Measurements from ENCODE around the gene LACC1. TPM values are rescaled to one million over a fixed set of nuclear protein-coding genes. Genes with fewer than 3 reads are reported as not detected.

The LACC1 gene
- polyA plus RNA-seq, 1 donor: 4.5 TPM

GRCh38 chr13:43881580-43881979 lies 1.9 kb downstream of the LACC1 start:
- DNase-seq: no peak

GRCh38 chr13:43883631-43884030 lies 3.9 kb downstream of the LACC1 start:
- no peak for DNase-seq

- no peak for DNase-seq
These were observed 4.5 kb downstream of the LACC1 start for GRCh38 chr13:43884222-43884621.

GRCh38 chr13:43894438-43894837 lies 14.7 kb downstream of the LACC1 start:
- no peak for DNase-seq

- DNase-seq: no peak
These were observed 16.2 kb downstream of the LACC1 start for GRCh38 chr13:43895940-43896339.

- peak; percentile 81 for DNase-seq
These were observed 25.8 kb downstream of the LACC1 start for GRCh38 chr13:43905435-43906031.

GRCh38 chr13:43908156-43909126 lies 28.7 kb downstream of the LACC1 start:
- DNase-seq: peak; percentile 69

GRCh38 chr13:43910856-43911255 lies 31.2 kb downstream of the LACC1 start:
- no peak for DNase-seq

GRCh38 chr13:43911278-43911677 lies 31.6 kb downstream of the LACC1 start:
- DNase-seq: no peak

GRCh38 chr13:43911871-43912270 lies 32.2 kb downstream of the LACC1 start:
- no peak for DNase-seq

GRCh38 chr13:43915451-43915850 lies 35.7 kb downstream of the LACC1 start:
- DNase-seq: no peak

GRCh38 chr13:43916828-43917227 lies 37.1 kb downstream of the LACC1 start:
- DNase-seq: no peak

- DNase-seq: no peak
These were observed 38.9 kb downstream of the LACC1 start for GRCh38 chr13:43918636-43919035.

GRCh38 chr13:43920965-43921674 lies 41.4 kb downstream of the LACC1 start:
- no peak for DNase-seq

- no peak for DNase-seq
These were observed 45.0 kb downstream of the LACC1 start for GRCh38 chr13:43924549-43925245.

GRCh38 chr13:43929947-43930346 lies 50.2 kb downstream of the LACC1 start:
- DNase-seq: no peak

GRCh38 chr13:43933378-43933777 lies 53.7 kb downstream of the LACC1 start:
- no peak for DNase-seq

GRCh38 chr13:43934273-43934672 lies 54.6 kb downstream of the LACC1 start:
- DNase-seq: no peak

- no peak for DNase-seq
These were observed 56.2 kb downstream of the LACC1 start for GRCh38 chr13:43935878-43936277.

- DNase-seq: no peak
These were observed 56.9 kb downstream of the LACC1 start for GRCh38 chr13:43936647-43937046.

- no peak for DNase-seq
These were observed 58.1 kb downstream of the LACC1 start for GRCh38 chr13:43937839-43938238.

GRCh38 chr13:43938449-43938848 lies 58.7 kb downstream of the LACC1 start:
- no peak for DNase-seq
